Measurements from ENCODE around the gene BOD1L1. TPM values are rescaled to one million over a fixed set of nuclear protein-coding genes. Genes with fewer than 3 reads are reported as not detected.

The BOD1L1 gene
- total RNA-seq, 2 experiments from 2014 or later, result 32.2 to 34.8 TPM

GRCh38 chr4:13612569-13612968, 15.0 kb downstream of the BOD1L1 start:
- H3K27me3 Mint-ChIP-seq, result no peaks in the 10 kb centered on the region
- ChIA-PET CTCF (interaction anchor here (1.1 kb wide), 1 partner anchor 15 kb away, joined by 3 read pairs; the partner anchor contains the start of gene BOD1L1), POLR2A (no interaction called here)
- no peaks in the 10 kb centered on the region for H3K9me3 Mint-ChIP-seq
- H3K36me3 Mint-ChIP-seq (ENCODE audit: low read depth), result peaks cover 56% of the 10 kb centered on the region
- H3K4me1 Mint-ChIP-seq, result peaks cover 32% of the 10 kb centered on the region
- H3K27ac Mint-ChIP-seq, result no peak overlapping the region
- no peak overlapping the region for H3K4me3 Mint-ChIP-seq
- no peak for DNase-seq

DNA sequence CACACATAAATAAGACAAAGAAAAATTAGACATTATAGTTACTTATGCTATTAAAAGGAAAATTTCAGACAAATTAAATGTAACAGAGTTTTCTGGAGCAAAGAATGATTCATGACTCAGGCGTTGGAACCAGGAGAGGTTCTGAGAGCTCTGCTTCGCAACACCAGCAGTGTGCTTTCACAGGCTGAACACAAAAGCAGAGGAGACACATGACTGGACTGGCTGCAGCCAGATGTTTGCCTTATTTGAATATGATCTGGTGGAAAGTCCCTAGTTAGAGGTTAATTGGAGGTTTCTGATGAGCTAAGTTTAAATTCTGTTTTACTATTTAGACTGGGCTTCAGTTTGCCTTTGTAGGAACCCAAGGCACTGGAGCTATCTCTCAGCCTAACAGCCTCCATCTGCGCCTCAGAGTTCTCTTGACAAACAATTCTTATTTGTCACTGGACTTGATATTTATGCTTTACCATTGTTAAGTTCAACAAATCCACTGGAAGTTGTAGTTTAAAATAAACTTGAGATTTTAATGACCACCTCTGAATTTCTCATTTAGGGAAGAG, 16.2 kb downstream of the BOD1L1 start:
- no peak for DNase-seq
- Mint-ChIP-seq H3K9me3 (no peaks in the 10 kb centered on the region), H3K4me1 (peaks cover 32% of the 10 kb centered on the region), H3K36me3 (ENCODE audit: low read depth) (peaks cover 60% of the 10 kb centered on the region), H3K27ac (no peak overlapping the region), H3K27me3 (no peaks in the 10 kb centered on the region), H3K4me3 (no peak overlapping the region)
- ChIA-PET CTCF (interaction anchor here (1.1 to 1.3 kb wide), 2 partner anchors 16 to 43 kb away, joined by 3 read pairs; partner anchors contain the start of gene BOD1L1), POLR2A (no interaction called here)

GRCh38 chr4:13605330-13605729, 22.2 kb downstream of the BOD1L1 start:
- peaks cover 66% of the 10 kb centered on the region for H3K36me3 Mint-ChIP-seq (ENCODE audit: low read depth)

GRCh38 chr4:13601848-13602247, 25.7 kb downstream of the BOD1L1 start:
- peaks cover 59% of the 10 kb centered on the region for H3K36me3 Mint-ChIP-seq (ENCODE audit: low read depth)
- no peak overlapping the region for H3K4me3 Mint-ChIP-seq
- H3K9me3 Mint-ChIP-seq, result no peaks in the 10 kb centered on the region
- POLR2A ChIA-PET, result no interaction called here
- CTCF ChIA-PET, result no interaction called here
- no peak overlapping the region for H3K27ac Mint-ChIP-seq
- H3K4me1 Mint-ChIP-seq, result peaks cover 19% of the 10 kb centered on the region
- H3K27me3 Mint-ChIP-seq, result no peaks in the 10 kb centered on the region
- DNase-seq, result no peak

More at GRCh38 chr4:13605330-13605729, 22.2 kb downstream of the BOD1L1 start:
- Mint-ChIP-seq H3K4me3 (no peak overlapping the region), H3K27me3 (no peaks in the 10 kb centered on the region), H3K27ac (no peak overlapping the region), H3K4me1 (peaks cover 19% of the 10 kb centered on the region), H3K9me3 (no peaks in the 10 kb centered on the region)
- DNase-seq, result no peak
- ChIA-PET CTCF (interaction anchor here (0.5 to 1.0 kb wide), 2 partner anchors 25 to 49 kb away, joined by 3 read pairs; no protein-coding TSS in a partner anchor), POLR2A (no interaction called here)

- Mint-ChIP-seq H3K27me3 (no peaks in the 10 kb centered on the region), H3K4me1 (peaks cover 19% of the 10 kb centered on the region), H3K4me3 (no peak overlapping the region), H3K9me3 (no peaks in the 10 kb centered on the region), H3K27ac (no peak overlapping the region), H3K36me3 (ENCODE audit: low read depth) (peaks cover 59% of the 10 kb centered on the region)
- no peak for DNase-seq
- CTCF ChIA-PET, result no interaction called here
- POLR2A ChIA-PET, result no interaction called here
Observed at GRCh38 chr4:13601048-13601447, 26.5 kb downstream of the BOD1L1 start.

- ChIA-PET POLR2A (no interaction called here), CTCF (no interaction called here)
- no peaks in the 10 kb centered on the region for H3K27me3 Mint-ChIP-seq
- peaks cover 19% of the 10 kb centered on the region for H3K4me1 Mint-ChIP-seq
- no peak for DNase-seq
- no peaks in the 10 kb centered on the region for H3K9me3 Mint-ChIP-seq
- no peak overlapping the region for H3K4me3 Mint-ChIP-seq
- no peak overlapping the region for H3K27ac Mint-ChIP-seq
- H3K36me3 Mint-ChIP-seq (ENCODE audit: low read depth), result peaks cover 55% of the 10 kb centered on the region
Observed at GRCh38 chr4:13599159-13599558, 28.4 kb downstream of the BOD1L1 start.

GRCh38 chr4:13597604-13598003, 29.9 kb downstream of the BOD1L1 start:
- DNase-seq, result no peak
- Mint-ChIP-seq H3K4me1 (peaks cover 14% of the 10 kb centered on the region), H3K36me3 (ENCODE audit: low read depth) (peaks cover 39% of the 10 kb centered on the region), H3K27me3 (no peaks in the 10 kb centered on the region), H3K4me3 (no peak overlapping the region), H3K9me3 (no peaks in the 10 kb centered on the region), H3K27ac (no peak overlapping the region)
- ChIA-PET CTCF (no interaction called here), POLR2A (no interaction called here)

GRCh38 chr4:13597141-13597540, 30.4 kb downstream of the BOD1L1 start:
- Mint-ChIP-seq H3K9me3 (no peaks in the 10 kb centered on the region), H3K4me3 (no peak overlapping the region), H3K4me1 (peaks cover 10% of the 10 kb centered on the region), H3K27ac (no peak overlapping the region), H3K27me3 (no peaks in the 10 kb centered on the region), H3K36me3 (ENCODE audit: low read depth) (peaks cover 34% of the 10 kb centered on the region)
- CTCF ChIA-PET, result no interaction called here
- POLR2A ChIA-PET, result no interaction called here
- DNase-seq, result no peak

GRCh38 chr4:13592220-13592619, 35.3 kb downstream of the BOD1L1 start:
- ChIA-PET POLR2A (no interaction called here), CTCF (no interaction called here)
- Mint-ChIP-seq H3K36me3 (ENCODE audit: low read depth) (peaks cover 15% of the 10 kb centered on the region), H3K27me3 (no peaks in the 10 kb centered on the region), H3K9me3 (no peaks in the 10 kb centered on the region), H3K4me3 (no peak overlapping the region), H3K27ac (no peak overlapping the region), H3K4me1 (no peaks in the 10 kb centered on the region)
- no peak for DNase-seq

DNA sequence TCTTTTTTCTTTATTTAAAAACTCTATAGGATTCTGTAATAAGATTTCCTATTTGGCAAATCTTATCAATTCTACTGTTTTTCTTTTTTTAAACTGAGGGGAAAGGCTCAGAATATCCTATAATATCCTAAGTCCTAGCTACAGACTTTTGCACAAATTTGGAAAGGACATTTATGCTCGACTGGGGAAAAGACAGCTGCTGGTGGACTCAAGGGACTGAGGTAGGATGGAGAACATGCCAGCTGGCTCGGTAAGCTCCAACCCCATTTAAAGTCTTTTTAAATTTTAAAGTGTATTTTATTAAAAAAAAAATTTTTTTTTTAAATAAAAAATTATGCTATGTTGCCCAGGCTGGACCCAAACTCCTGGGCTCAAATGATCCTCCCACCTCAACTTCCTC, 36.8 kb downstream of the BOD1L1 start:
- H3K27me3 Mint-ChIP-seq, result no peaks in the 10 kb centered on the region
- H3K4me1 Mint-ChIP-seq, result no peaks in the 10 kb centered on the region
- no peaks in the 10 kb centered on the region for H3K9me3 Mint-ChIP-seq
- H3K4me3 Mint-ChIP-seq, result no peak overlapping the region
- no peak overlapping the region for H3K27ac Mint-ChIP-seq
- ChIA-PET POLR2A (no interaction called here), CTCF (no interaction called here)
- peaks cover 14% of the 10 kb centered on the region for H3K36me3 Mint-ChIP-seq (ENCODE audit: low read depth)
- no peak for DNase-seq

DNA sequence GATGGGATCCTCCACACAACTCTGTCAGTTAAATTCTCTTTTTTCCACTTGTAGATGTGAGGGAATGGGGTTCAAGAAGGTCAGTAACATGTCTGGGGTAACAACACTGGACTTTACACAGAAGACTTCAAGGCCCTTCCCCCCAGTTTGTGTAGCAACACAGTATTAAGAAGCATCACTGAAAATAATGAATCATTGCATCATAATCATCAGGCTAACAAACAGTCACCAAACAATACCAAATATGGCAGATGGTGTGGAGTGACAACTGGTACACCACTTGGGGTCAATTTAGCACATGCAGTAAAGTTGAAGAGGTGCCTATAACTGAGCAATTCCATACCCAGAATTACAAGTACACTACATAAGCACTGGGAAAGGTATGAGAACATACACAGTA, 38.6 kb downstream of the BOD1L1 start:
- no peak for DNase-seq
- Mint-ChIP-seq H3K9me3 (no peaks in the 10 kb centered on the region), H3K36me3 (ENCODE audit: low read depth) (peaks cover 15% of the 10 kb centered on the region), H3K27me3 (no peaks in the 10 kb centered on the region), H3K27ac (no peak overlapping the region), H3K4me1 (no peaks in the 10 kb centered on the region), H3K4me3 (no peak overlapping the region)
- ChIA-PET POLR2A (no interaction called here), CTCF (no interaction called here)

- Mint-ChIP-seq H3K9me3 (no peaks in the 10 kb centered on the region), H3K36me3 (ENCODE audit: low read depth) (peaks cover 37% of the 10 kb centered on the region), H3K4me1 (peaks cover 2% of the 10 kb centered on the region), H3K27me3 (no peaks in the 10 kb centered on the region), H3K4me3 (no peak overlapping the region), H3K27ac (no peak overlapping the region)
- CTCF ChIA-PET, result no interaction called here
- DNase-seq, result no peak
- POLR2A ChIA-PET, result no interaction called here
Observed at GRCh38 chr4:13584481-13584880, 43.0 kb downstream of the BOD1L1 start.

- POLR2A ChIA-PET, result no interaction called here
- DNase-seq, result no peak
- Mint-ChIP-seq H3K27ac (no peak overlapping the region), H3K36me3 (ENCODE audit: low read depth) (peaks cover 45% of the 10 kb centered on the region), H3K27me3 (no peaks in the 10 kb centered on the region), H3K4me1 (peaks cover 2% of the 10 kb centered on the region), H3K9me3 (no peaks in the 10 kb centered on the region), H3K4me3 (no peak overlapping the region)
- CTCF ChIA-PET, result no interaction called here
Observed at GRCh38 chr4:13580036-13580435, 47.5 kb downstream of the BOD1L1 start.

DNA sequence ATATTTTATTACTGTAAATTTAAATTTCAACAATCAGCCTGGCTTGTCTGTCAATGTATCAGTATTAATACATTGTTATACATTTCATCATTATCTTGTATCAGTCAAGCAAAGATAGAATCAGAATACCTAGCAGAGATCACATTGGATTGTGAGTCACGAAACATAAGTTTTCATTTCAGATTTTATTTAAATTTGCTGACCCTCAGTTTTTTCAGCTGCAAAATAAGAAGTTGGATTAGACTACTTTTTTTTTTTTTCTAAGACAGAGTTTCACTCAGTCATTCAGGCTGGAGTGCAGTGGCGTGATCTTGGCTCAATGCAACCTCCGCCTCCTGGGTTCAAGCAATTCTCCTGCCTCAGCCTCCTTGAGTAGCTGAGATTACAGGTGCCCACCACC, 49.9 kb downstream of the BOD1L1 start:
- ChIA-PET CTCF (interaction anchor here (0.6 kb wide), 1 partner anchor 101 kb away, joined by 3 read pairs; no protein-coding TSS in a partner anchor), POLR2A (no interaction called here)
- Mint-ChIP-seq H3K4me3 (no peak overlapping the region), H3K27ac (no peak overlapping the region), H3K4me1 (no peaks in the 10 kb centered on the region), H3K36me3 (ENCODE audit: low read depth) (peaks cover 39% of the 10 kb centered on the region), H3K27me3 (no peaks in the 10 kb centered on the region), H3K9me3 (no peaks in the 10 kb centered on the region)
- DNase-seq, result no peak

All from activated CD4-positive, alpha-beta memory T cell treated with anti-CD3 and anti-CD28 coated beads, Interleukin-2, amount 10 ng/mL, durations not matched to agents 7 days and 5 days (primary cell).